Endothelial cell of umbilical vein (primary cell): ENCODE results near the gene MDGA2. TPM values are rescaled to one million over a fixed set of nuclear protein-coding genes. Genes with fewer than 3 reads are reported as not detected.

Source experiments
- BruUV-seq: library from RNA; stranded (reverse); fragments of 400-500 nt; replicated peaks from 2 replicates; lab custom pipeline; 2021; lab: Mats Ljungman, UMichigan
- CTCF ChIA-PET: fragments of 300-600, 350-600 bp; sonication (Branson Sonifier 250); formaldehyde crosslinking; loops from one replicate; lab custom pipeline; 2021; ENCODE audit warnings: antibody characterized with exemption, inconsistent platforms; lab: Charles Lee
- POLR2A ChIA-PET: fragments of 300-600, 350-600 bp; sonication (Branson Sonifier 250); formaldehyde crosslinking; loops from one replicate; lab custom pipeline; 2021; ENCODE audit warnings: antibody characterized with exemption, inconsistent platforms; lab: Charles Lee
- DNase-seq: peaks from one replicate; pipeline ENCODE4 v3.0.0-alpha.2; 2011; ENCODE audit warnings: low read depth, low spot score
- FAIRE-seq: peaks from 2 replicates; lab custom pipeline; 2011; peaks lifted over from hg19 to GRCh38; lab: Jason Lieb, UNC
- H2AFZ ChIP-seq: 2 replicates; pipeline ENCODE4 v1.6.0; 2012; ENCODE audit warnings: low read depth, low read length, control low read depth, inconsistent platforms
- H3K27ac ChIP-seq: 2 replicates; pipeline ENCODE4 v1.5.1; 2011; ENCODE audit warnings: low read depth, mild to moderate bottlenecking, control low read depth, low read length, moderate library complexity; ENCODE audit not compliant: insufficient read depth
- H3K27me3 ChIP-seq, 2 experiments: 2 replicates each; pipeline versions ENCODE4 v1.6.0 to v1.6.1; 2011; ENCODE audit warnings: low read length in 2 of 2, mixed read lengths in 1 of 2; ENCODE audit not compliant: control insufficient read depth in 2 of 2, insufficient read depth in 2 of 2
- H3K36me3 ChIP-seq, 2 experiments: 2 replicates in 1 of 2; 3 replicates in 1 of 2; pipeline ENCODE4 v1.5.1; 2011; ENCODE audit warnings: low read length in 2 of 2, mild to moderate bottlenecking in 1 of 2, moderate library complexity in 1 of 2; ENCODE audit not compliant: control insufficient read depth in 2 of 2, insufficient read depth in 2 of 2; ENCODE audit errors: extremely low read depth in 1 of 2
- H3K4me1 ChIP-seq: 3 replicates; pipeline ENCODE4 v1.5.1; 2011; ENCODE audit warnings: mild to moderate bottlenecking, low read length; ENCODE audit not compliant: control insufficient read depth, insufficient read depth; ENCODE audit errors: extremely low read depth
- H3K4me2 ChIP-seq: 2 replicates; pipeline ENCODE4 v1.6.1; 2011; ENCODE audit warnings: low read length, control low read depth, mixed read lengths; ENCODE audit not compliant: insufficient read depth
- H3K4me3 ChIP-seq, 3 experiments: fragments of 200-600 bp in 1 of 3; sonication (generic), shearing (Covaris generic) in 1 of 3; replicated peaks in 1 of 3; 2 replicates each; pipeline ENCODE4 v1.5.1; 2011 to 2016; ENCODE audit warnings: control low read depth in 3 of 3, low read length in 3 of 3, mild to moderate bottlenecking in 2 of 3, inconsistent platforms in 1 of 3, low read depth in 1 of 3, moderate library complexity in 1 of 3; ENCODE audit not compliant: insufficient read depth in 1 of 3
- H3K79me2 ChIP-seq: 2 replicates; pipeline ENCODE4 v1.6.0; 2012; ENCODE audit warnings: low read length, inconsistent platforms; ENCODE audit not compliant: control insufficient read depth, insufficient read depth
- H3K9ac ChIP-seq: replicated peaks from 2 replicates; pipeline ENCODE3; 2011; ENCODE audit warnings: low read length, control low read depth; ENCODE audit not compliant: insufficient read depth; ENCODE audit errors: extremely low read depth
- H3K9me1 ChIP-seq: replicated peaks from 3 replicates; pipeline ENCODE4 v1.6.0; 2011; ENCODE audit warnings: mild to moderate bottlenecking, low read length; ENCODE audit not compliant: control insufficient read depth, insufficient read depth; ENCODE audit errors: extremely low read depth
- H3K9me3 ChIP-seq: replicated peaks from 2 replicates; pipeline ENCODE4 v1.5.1; 2012; ENCODE audit warnings: low read length, inconsistent platforms; ENCODE audit not compliant: control insufficient read depth, insufficient read depth
- H4K20me1 ChIP-seq: replicated peaks from 2 replicates; pipeline ENCODE3; 2011; ENCODE audit warnings: mild to moderate bottlenecking, low read length; ENCODE audit not compliant: control insufficient read depth, insufficient read depth; ENCODE audit errors: extremely low read depth
- CTCF ChIP-seq, 2 donors: IDR thresholded peaks; 1 replicate in 1 of 2; 2 replicates in 1 of 2; pipeline ENCODE4 v1.5.1; 2011; ENCODE audit warnings: low read length in 2 of 2, mild to moderate bottlenecking in 2 of 2, moderate library complexity in 2 of 2, control low read depth in 1 of 2, inconsistent platforms in 1 of 2, low read depth in 1 of 2; ENCODE audit not compliant: insufficient read depth in 1 of 2; ENCODE audit errors: extremely low read depth in 1 of 2
- EZH2 ChIP-seq: IDR thresholded peaks from 2 replicates; pipeline ENCODE4 v1.6.1; 2012; ENCODE audit warnings: borderline replicate concordance, low read depth, mild to moderate bottlenecking, moderate library complexity, low read length, inconsistent platforms; ENCODE audit not compliant: severe bottlenecking
- FOS ChIP-seq: IDR thresholded peaks from 2 replicates; pipeline ENCODE4 v1.6.1; 2011; ENCODE audit warnings: mild to moderate bottlenecking, low read length, moderate library complexity, borderline replicate concordance; ENCODE audit not compliant: insufficient read depth
- GATA2 ChIP-seq: IDR thresholded peaks from 2 replicates; pipeline ENCODE4 v1.7.0; 2011; ENCODE audit warnings: low read depth, mild to moderate bottlenecking, moderate library complexity, mixed read lengths, low read length; ENCODE audit not compliant: insufficient read length, insufficient read depth
- JUN ChIP-seq: IDR thresholded peaks from 2 replicates; pipeline ENCODE4 v1.6.1; 2011; ENCODE audit warnings: borderline replicate concordance, low read depth; ENCODE audit not compliant: insufficient read length, insufficient read depth
- MAX ChIP-seq: IDR thresholded peaks from 2 replicates; pipeline ENCODE4 v1.6.1; 2011; ENCODE audit not compliant: insufficient read depth, insufficient read length
- MYC ChIP-seq: IDR thresholded peaks from one replicate; pipeline ENCODE4 v1.6.1; 2011; ENCODE audit warnings: mild to moderate bottlenecking, low read depth, low read length
- POLR2A ChIP-seq: IDR thresholded peaks from 2 replicates; pipeline ENCODE4 v1.6.1; 2012; ENCODE audit warnings: low read depth, mild to moderate bottlenecking, control low read depth, low read length
- POLR2AphosphoS5 ChIP-seq: IDR thresholded peaks from 2 replicates; pipeline ENCODE4 v1.6.1; 2012; ENCODE audit warnings: low read depth, mild to moderate bottlenecking, control low read depth, low read length, moderate library complexity; ENCODE audit not compliant: insufficient read depth
- dilution Hi-C: fragments of 300-500 bp; cut with MboI; formaldehyde crosslinking; loops from one replicate; pipeline ENCODE4 v1.15.0; 2019; ENCODE audit warnings: low sequenced_read_pairs; ENCODE audit not compliant: extremely low pct_ligation_motif_present
- intact Hi-C: fragments of 100-400 bp; cut with micrococcal nuclease; formaldehyde crosslinking; loops from one replicate; pipeline ENCODE4 v1.10.0; 2022
- polyA plus RNA-seq, 4 experiments: library from polyadenylated mRNA; depleted of rRNA in 3 of 4; stranded (reverse) in 3 of 4; unstranded in 1 of 4; fragments of >200 nt; gene quantifications; 2 replicates each; pipeline versions ENCODE4 v1.2.1 to v1.2.3, GENCODE V29; 2011 to 2012; ENCODE audit warnings: missing spikeins in 1 of 4
- total RNA-seq: library from RNA; stranded (reverse); gene quantifications from 2 replicates; pipeline ENCODE4 v1.2.3, GENCODE V29; 2021

The MDGA2 gene
- total and polyA plus RNA-seq, 2 donors (not counting 3 experiments of a cell fraction or from before 2014, with no cell fraction given), result not detected

GRCh38 chr14:47008732-47009131 is 666.7 kb downstream of the MDGA2 start:
- H3K4me3 ChIP-seq, result no peak overlapping the region
- H3K9me1 ChIP-seq, result no peaks in the 10 kb centered on the region
- FAIRE-seq, result no peak
- intact Hi-C loops, result no loop called here
- no peak overlapping the region for H3K4me2 ChIP-seq
- no peaks in the 10 kb centered on the region for H3K36me3 ChIP-seq
- CTCF ChIA-PET, result interaction anchor here (0.6 to 1.0 kb wide), 2 partner anchors 16 to 428 kb away, joined by 3 to 4 read pairs; no protein-coding TSS in a partner anchor
- H2AFZ ChIP-seq, result no peak overlapping the region
- H3K79me2 ChIP-seq, result no peaks in the 10 kb centered on the region
- no peaks in the 10 kb centered on the region for H3K9me3 ChIP-seq
- BruUV-seq, result no TSS peak
- dilution Hi-C loops, result no loop called here
- POLR2A ChIA-PET, result no interaction called here
- no peaks in the 10 kb centered on the region for H3K27me3 ChIP-seq
- H3K27ac ChIP-seq, result no peak overlapping the region
- H4K20me1 ChIP-seq, result no peaks in the 10 kb centered on the region
- no peak for DNase-seq
- H3K9ac ChIP-seq, result no peak overlapping the region
- TF ChIP-seq POLR2A (no peak), JUN (no peak), EZH2 (no peak), POLR2AphosphoS5 (no peak), CTCF (IDR thresholded peaks at IDR 0.05; ENCODE audit: extremely low read depth in 1 of 2, insufficient read depth in 1 of 2, low read depth in 1 of 2, low read length in 2 of 2) (no peak), FOS (no peak), MAX (no peak), MYC (no peak), GATA2 (no peak)
- no peaks in the 10 kb centered on the region for H3K4me1 ChIP-seq
